HG03469 (cell line): ENCODE measurements around the gene UNKL.

Source experiments
- ATAC-seq: cut with Tn5 transposase; IDR thresholded peaks from one replicate; pipeline ENCODE4 v1.9.1; 2021; ENCODE audit warnings: mild to moderate bottlenecking, moderate library complexity, moderate number of reproducible peaks; ENCODE audit not compliant: unreplicated experiment

The UNKL gene

DNA sequence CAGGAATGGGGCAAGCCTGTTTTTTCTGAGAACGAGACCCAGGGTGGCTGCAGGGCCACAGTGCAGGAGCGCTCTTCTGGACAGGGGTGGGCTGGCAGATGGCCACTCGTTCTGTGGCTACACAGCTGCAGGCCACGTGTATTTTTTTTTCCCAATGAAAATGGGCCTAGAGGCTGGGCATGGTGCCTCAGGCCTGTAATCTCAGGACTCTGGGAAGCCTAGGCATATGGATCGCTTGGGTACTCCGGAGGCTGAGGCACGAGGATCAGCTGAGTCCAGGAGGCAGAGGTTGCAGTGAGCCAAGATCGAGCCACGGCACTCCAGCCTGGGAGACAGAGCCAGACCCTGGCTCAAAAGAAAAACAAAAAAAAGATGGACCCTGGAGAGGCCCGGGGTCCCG, 6.8 kb downstream of the UNKL start:
- no peak for ATAC-seq

DNA sequence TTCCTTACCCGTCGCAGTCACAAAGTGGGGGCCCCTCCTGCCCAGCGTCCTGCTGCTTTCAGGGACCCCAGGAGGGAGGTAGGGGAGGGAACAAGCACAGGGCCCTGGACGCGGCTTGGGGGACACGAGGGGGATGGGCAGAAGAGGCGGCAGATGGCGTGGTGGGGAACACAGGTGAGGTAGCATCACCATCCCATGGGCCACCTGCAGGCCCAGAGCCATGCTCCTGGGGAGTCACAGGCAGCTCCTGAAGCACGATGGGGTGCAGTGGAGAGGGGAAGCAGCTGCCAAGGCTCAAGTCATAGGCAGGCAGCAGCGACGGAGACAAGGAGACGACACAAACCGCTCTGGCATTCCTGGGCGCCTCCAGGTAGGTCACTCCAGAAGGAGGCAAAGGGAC, 10.8 kb downstream of the UNKL start:
- ATAC-seq: no peak

GRCh38 chr16:1403036-1403435, 11.5 kb downstream of the UNKL start:
- no peak for ATAC-seq

DNA sequence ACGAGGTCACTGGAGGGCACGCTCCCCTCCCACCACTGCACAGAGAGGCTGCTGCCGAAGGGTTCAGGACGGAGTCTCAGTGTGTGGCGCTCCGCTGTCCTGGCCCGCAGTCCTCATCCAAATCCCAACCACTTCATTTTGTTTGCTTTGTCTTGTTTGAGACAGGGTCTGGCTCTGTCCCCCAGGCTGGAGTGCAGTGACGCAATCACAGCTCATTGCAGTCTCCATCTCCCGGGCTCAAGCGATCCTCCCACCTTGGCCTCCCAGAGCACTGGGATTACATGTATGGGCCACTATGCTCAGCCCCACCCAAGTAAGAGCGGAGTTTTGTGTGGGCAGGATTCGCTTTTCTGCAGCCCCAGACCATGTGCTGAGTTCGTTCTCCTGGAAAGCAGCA, 12.7 kb downstream of the UNKL start:
- no peak for ATAC-seq

DNA sequence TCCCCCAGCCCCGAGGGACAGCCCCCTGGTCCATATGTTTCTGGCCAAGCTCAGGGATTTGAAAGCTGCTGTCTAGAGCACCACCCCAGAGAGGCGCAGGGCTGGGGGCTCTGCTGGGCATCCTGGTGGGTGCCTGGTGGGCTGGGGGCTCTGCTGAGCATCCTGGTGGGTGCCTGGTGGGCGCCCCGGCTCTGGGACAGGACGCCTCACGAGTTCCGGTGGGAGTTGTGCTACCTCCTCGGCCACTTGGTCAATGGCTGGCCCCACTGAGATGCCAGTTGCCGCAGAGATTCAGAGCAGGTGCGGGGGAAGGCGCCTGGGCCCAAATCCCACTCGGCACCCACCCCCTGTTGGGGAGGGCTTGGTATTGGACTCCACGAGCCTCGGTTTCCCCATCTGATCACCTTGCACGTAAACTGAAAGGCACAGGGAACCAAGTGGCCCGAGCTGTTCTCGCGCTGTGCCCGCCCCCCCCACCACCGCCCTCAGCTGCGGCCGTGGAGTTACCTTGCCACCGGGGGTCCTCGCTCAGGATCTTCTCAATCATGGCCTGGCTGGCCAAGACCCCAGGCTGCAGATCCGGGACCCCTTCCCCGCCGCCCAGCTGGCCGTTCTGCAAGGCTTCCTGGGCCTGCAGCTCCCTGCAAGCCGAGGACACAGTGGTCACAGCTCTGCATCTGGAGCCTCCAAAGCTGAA, 13.3 kb downstream of the UNKL start:
- no peak for ATAC-seq

- no peak for ATAC-seq
These were observed 15.5 kb downstream of the UNKL start for GRCh38 chr16:1398826-1399581.

DNA sequence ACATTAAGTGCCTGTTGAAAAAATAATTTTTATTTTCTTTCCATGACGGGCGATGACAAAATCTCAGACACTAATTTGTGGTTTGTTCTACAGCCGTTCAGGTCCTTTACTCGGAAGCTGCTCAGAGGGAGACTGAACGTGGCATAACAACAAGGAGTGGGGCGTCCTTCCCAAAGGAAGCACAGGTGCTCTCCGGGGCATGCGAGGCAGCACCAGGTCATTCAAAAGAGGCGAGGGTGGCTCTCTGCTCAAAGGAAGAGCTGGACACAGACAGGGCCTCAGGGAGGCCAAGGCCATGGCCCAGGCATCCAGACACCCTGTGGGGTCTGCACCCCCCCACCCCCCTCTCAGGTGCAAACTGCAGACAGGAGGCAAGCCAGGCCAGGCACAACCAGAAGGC, 16.2 kb downstream of the UNKL start:
- ATAC-seq: no peak

- no peak for ATAC-seq
These were observed 16.7 kb downstream of the UNKL start for GRCh38 chr16:1397779-1398178.

- ATAC-seq: no peak
These were observed 19.0 kb downstream of the UNKL start for GRCh38 chr16:1395444-1396031.

- no peak for ATAC-seq
These were observed 20.0 kb downstream of the UNKL start for GRCh38 chr16:1394367-1394951.

DNA sequence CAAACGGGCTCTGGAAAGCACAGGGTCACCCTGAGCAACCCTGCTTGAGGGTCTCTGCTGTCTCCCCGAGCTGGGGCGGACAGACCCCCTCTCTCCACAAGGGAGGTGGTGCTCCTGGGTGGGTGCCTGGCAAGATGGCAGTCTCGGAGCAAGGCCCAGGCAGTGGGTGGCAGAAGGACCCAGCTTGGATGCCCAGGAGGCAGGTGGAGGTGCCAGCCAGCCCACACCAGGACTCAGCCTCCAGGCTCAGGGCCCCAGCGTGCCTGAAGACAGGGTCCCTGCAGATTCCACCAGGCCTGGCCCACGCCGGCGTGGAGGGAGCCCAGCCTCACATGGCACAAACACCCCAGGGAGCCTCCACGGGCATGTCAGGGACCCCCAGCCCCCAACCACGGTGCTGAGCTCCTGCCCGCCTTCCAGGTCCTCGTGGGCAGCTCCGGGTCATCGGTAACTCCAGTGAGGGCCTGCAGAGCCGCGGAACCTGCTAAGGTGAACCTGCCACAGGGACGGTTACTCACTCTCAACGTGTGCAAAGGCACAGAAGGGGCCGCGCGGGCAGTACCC, 20.8 kb downstream of the UNKL start:
- no peak for ATAC-seq

DNA sequence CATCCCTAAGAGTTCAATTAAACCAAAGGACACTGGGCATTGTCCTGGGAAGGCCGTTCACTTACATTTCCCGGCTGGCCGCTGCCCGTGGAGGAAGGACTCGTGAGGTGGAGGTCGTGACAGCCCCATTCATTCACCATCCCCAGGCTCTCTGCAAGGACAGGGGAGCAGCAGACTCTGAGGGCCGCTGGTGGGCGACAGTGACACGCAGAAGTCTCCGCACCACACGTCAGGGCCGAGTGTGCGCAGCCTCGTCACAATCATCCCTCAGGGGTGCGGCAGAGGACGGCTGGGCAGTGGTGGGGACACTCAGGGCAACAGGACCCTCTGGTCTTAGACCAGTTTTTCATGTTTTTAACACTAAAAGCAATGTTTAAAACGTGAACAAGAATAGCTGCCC, 21.7 kb downstream of the UNKL start:
- ATAC-seq: no peak

- no peak for ATAC-seq
These were observed 24.2 kb downstream of the UNKL start for GRCh38 chr16:1390239-1390779.

GRCh38 chr16:1389762-1390161, 24.7 kb downstream of the UNKL start:
- no peak for ATAC-seq

DNA sequence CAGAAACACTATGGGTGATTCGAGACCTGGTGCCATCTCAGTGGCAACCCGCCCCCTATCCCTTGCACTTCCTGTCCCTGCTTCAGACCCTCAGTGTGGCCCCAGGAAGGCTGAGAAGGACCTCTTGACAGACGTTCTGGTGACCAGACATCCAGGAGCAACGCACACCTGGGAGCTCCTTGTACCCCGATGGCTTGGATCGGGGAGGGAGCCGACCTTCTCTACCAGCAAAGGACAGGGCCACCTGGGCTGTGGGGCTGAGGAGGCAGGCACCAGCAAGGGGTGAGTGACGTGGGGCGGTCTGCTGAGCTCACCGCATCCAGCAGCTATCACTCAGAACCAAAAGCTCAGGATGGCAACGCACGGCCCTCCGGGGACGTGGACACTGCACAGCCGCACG, 27.2 kb downstream of the UNKL start:
- ATAC-seq: no peak

DNA sequence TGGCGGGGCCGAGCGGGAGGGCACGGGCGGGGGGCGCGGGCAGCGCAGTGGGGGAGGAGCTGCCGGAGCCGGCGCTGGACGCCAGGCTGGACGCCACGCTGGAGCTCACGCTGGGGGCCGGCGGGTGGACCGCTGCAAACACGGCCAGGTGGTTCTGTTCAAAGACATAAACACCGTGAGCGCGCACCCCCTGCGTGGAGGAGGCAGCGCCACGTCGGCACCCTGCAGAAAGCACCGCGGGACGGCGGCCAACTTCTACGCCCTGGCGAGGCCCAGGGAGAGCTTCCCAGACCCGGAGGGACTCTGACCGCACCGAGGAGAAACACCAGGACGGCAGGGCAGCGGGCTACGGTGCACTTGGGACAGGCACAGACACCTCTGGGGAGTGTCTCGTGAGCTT, 29.3 kb downstream of the UNKL start:
- no peak for ATAC-seq

DNA sequence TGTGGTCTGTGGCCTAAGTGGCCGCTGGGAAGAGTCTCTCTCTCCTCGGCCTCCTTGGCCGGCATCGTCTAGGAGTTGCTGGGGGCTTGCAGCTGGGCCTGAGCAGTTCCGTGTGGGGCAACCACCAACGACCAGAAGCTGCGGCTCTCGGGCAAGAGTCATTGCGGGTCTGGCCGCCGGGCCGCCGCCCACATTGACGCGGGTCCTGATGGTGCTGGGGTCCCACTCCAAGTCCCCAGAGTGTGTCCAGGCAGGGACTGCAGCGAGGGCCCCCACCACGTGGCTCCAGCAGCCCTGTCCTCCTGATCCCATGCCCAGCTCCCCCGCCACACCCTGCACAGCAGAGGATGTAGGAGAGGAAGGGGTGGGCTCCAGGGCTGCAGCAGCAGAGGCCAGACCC, 30.9 kb downstream of the UNKL start:
- no peak for ATAC-seq

- no peak for ATAC-seq
These were observed 32.7 kb downstream of the UNKL start for GRCh38 chr16:1381612-1382406.

DNA sequence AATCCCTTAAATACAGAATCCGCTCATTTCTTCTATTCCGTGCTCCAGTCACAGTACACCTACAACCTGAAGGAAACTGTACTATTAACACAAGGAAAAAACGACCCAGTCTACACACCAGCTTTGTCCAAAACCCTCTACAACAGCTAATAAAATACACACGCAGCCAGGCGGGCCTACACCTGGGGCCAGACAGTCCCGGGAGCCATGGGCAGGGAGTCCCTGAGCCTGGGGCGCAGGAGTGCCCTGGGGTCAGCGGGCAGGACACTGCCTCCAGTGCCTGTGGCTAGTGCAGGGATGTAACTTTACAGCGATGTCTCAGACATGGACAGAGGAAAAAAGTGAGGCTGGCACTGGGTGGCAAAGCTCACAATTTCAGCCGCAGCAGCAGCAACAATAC, 34.3 kb downstream of the UNKL start:
- no peak for ATAC-seq

- no peak for ATAC-seq
These were observed 35.0 kb downstream of the UNKL start for GRCh38 chr16:1379304-1380076.
